ENCODE data around the gene FSIP1.

The FSIP1 gene

DNA sequence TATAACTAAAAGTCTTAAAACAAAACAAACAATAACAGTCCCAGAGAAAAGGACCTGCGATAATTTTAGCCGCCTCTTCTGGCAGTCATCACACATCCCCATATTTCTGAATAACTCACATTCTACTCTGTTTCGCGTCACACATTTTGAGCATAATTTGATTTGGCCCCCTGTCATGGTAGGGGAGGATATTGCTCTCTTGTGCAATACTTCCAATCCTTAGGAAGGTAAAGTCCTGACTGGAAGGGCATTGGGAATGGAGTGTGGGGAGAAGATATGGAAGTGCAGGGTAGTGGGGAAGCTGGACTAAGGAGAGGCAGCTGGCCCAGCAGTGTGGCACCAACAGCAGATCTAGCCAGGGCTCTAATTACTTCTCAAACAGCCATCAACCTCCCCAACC lies 11.3 kb upstream of the FSIP1 start:
- TF ChIP-seq, protein P1, sequence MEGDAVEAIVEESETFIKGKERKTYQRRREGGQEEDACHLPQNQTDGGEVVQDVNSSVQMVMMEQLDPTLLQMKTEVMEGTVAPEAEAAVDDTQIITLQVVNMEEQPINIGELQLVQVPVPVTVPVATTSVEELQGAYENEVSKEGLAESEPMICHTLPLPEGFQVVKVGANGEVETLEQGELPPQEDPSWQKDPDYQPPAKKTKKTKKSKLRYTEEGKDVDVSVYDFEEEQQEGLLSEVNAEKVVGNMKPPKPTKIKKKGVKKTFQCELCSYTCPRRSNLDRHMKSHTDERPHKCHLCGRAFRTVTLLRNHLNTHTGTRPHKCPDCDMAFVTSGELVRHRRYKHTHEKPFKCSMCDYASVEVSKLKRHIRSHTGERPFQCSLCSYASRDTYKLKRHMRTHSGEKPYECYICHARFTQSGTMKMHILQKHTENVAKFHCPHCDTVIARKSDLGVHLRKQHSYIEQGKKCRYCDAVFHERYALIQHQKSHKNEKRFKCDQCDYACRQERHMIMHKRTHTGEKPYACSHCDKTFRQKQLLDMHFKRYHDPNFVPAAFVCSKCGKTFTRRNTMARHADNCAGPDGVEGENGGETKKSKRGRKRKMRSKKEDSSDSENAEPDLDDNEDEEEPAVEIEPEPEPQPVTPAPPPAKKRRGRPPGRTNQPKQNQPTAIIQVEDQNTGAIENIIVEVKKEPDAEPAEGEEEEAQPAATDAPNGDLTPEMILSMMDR (IDR thresholded peaks at IDR 0.05; ENCODE audit: control insufficient read depth, extremely low read depth, insufficient read depth), result no peak
- DNase-seq (ENCODE audit: low read depth), result no peak
- H3K4me3 ChIP-seq (ENCODE audit: low read depth, low read length), result no peak overlapping the region

DNA sequence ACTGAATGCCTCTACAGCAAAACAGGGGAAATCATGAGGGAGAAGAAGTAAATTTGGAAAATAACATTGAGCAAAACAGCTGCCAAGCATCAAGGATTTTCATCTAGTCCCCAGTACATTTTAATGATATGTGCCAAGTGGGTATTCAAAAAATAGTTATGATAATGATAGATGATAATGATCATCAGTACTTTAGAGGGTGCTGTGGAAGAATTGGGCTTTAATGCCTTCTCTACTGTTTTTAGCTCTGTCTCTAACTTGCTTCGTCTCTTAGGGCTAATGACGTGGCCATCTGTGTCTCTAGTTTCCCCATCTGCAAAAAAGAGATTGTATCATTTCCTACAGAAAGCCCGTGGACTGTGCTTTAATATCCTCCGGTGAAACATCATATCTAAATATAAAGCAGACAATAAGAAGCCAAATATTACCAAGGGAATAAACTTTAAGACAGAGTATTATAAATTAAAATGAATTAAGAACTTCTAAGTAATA lies 10.2 kb upstream of the FSIP1 start:
- H3K4me3 ChIP-seq (ENCODE audit: low read depth, low read length), result no peak overlapping the region
- TF ChIP-seq, protein P1 (IDR thresholded peaks at IDR 0.05; ENCODE audit: control insufficient read depth, extremely low read depth, insufficient read depth), result no peak
- DNase-seq (ENCODE audit: low read depth), result no peak

DNA sequence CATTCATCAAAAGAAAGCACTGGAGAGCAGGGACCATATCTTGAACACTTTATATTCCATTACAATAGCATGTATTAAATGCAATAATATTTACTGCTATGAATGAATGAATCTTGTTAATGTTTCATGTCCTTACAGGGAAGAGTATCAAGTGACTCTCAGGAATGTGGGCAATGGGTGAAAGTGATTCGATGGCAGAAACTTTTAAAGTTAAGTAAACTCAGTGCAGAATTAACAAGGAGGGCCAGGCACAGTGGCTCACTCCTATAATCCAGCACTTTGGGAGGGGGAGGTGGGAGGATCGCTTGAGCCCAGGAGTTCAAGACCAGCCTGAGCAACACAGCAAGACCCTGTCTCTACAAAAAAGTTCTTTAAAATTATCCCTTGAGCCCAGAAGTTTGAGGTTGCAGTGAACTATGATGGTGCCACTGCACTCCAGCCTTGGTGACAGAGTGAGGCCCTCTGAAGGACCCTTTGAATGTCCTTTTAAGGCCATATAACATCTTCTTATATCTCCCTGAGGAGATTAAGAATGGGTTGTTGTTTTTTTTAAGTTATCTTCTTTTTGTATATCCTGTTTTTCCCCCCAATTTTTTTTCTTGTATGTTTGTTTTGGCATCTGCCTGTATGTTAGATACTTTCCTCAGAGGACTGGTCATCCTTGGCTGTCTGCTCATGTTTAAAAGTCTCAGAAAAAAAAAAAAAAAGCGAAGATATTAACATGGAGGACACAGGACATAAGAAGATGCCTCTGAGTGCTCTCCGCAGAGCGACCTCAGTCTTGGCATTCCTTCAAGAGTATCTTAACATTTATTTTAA lies 9.6 kb upstream of the FSIP1 start:
- TF ChIP-seq, protein P1 (IDR thresholded peaks at IDR 0.05; ENCODE audit: control insufficient read depth, extremely low read depth, insufficient read depth), result no peak
- DNase-seq (ENCODE audit: low read depth), result no peak
- H3K4me3 ChIP-seq (ENCODE audit: low read depth, low read length), result no peak overlapping the region

DNA sequence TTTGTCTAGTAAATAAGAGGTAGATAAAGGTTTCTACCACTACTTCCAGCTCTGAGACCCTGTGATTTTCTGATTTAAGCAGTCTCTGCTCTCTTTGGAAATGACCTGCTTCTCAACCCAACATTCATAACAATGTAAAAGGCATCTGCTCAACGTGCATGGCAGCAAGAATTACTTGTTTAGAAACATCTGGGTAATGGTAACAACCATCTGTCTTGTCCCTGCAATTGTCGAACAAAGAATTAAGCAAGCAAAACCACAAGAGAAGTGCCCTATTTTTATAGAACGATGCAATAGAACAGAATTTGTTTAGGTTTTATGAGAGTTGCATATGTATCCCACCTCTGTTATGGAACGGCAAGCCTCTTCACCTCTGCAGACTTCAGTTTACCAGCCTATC lies 7.1 kb upstream of the FSIP1 start:
- no peak overlapping the region for H3K4me3 ChIP-seq (ENCODE audit: low read depth, low read length)
- TF ChIP-seq, protein P1 (IDR thresholded peaks at IDR 0.05; ENCODE audit: control insufficient read depth, extremely low read depth, insufficient read depth), result no peak
- no peak for DNase-seq (ENCODE audit: low read depth)

DNA sequence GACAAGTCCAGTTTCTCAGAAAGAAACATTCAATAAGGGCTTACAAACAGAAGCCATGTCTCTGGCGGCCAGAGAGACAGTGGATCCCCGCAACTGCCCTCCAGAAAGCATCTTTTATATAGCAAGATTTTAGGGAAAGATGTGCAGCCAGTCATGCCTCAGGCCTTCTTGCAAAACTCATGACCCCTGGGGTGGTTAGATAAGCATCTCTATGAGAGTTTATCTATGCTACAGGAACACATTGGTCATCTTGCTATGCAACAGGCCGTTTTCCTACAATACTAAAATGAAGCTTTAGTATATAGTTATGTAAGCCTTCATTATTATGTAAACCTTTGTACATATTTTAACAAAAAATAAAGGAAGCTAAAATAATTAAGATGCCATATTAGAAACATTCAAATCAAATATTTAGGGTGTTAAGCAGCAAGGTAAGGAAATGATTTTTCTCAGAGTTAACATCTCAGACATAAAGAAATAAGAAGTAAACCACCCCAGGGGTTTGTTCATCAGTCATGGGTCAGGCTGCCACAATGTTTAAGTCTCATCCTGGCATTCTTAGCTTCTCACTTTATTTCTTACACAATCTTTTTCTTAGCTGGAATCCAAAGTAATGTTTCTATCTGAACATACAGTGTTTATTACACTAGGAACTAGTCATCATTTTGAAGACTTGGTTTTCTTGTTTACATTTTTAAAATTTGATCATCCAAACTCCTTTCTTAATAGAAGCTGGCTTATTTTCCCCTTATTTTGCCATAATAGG lies 6.3 kb upstream of the FSIP1 start:
- TF ChIP-seq, protein P1 (IDR thresholded peaks at IDR 0.05; ENCODE audit: control insufficient read depth, extremely low read depth, insufficient read depth), result no peak
- no peak overlapping the region for H3K4me3 ChIP-seq (ENCODE audit: low read depth, low read length)
- no peak for DNase-seq (ENCODE audit: low read depth)

DNA sequence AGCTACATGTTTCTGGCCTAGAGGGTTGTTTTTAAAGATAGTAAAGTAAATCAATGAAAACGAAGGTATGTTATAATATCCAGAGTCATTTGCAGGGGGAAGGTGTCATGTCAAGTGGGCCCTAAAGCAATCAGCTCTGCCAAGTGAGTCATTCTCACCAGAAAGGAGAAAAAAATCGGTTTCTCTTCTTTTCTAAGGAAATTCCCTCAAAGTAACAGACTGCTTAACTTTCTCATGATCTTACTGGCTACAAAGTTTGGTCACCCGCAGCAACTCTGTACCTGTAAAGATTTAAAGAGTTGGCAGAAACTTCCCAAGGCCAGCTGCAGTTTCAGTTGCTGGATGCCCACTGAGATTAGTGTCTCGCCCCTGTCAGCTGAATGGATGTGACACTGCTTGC lies 5.5 kb upstream of the FSIP1 start:
- no peak for DNase-seq (ENCODE audit: low read depth)
- no peak overlapping the region for H3K4me3 ChIP-seq (ENCODE audit: low read depth, low read length)
- TF ChIP-seq, protein P1 (IDR thresholded peaks at IDR 0.05; ENCODE audit: control insufficient read depth, extremely low read depth, insufficient read depth), result no peak

All from LNCaP clone FGC (cell line).